ENCODE measurements around the gene RPE.

DNA sequence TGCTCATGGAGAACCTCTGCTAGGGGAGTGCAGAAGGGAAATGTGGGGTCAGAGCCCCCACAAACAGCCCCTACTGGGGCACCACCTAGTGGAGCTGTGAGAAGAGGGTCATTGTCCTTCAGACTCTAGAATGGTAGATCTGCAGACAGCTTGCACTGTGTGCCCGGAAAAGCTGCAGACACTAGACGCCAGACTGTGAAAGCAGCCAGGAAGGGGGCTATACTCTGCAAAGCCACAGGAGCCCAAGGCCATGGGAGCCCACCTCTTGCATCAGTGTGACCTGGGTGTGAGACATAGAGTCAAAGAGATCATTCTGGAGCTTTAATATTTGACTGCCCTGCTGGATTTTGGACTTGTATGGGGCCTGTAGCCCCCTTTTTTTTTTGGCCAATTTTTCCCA is 60.9 kb downstream of the RPE start:
- TF ChIP-seq CTCF (IDR thresholded peaks at IDR 0.05): no peak
- no peak for TF ChIP-seq ZFX (IDR thresholded peaks at IDR 0.05; ENCODE audit: borderline replicate concordance)

All from 22Rv1 (cell line).